Central memory CD4-positive, alpha-beta T cell (primary cell): Measurements from ENCODE around the gene DRC1.
"Not testable (repeated sequence)": the region's sequence is repeated elsewhere in the genome, so short reads cannot be mapped to it uniquely, and the experiment has no call there.

Experiments used
- DNase-seq: peaks from one replicate; pipeline ENCODE4 v3.0.0; 2022

Gene DRC1

DNA sequence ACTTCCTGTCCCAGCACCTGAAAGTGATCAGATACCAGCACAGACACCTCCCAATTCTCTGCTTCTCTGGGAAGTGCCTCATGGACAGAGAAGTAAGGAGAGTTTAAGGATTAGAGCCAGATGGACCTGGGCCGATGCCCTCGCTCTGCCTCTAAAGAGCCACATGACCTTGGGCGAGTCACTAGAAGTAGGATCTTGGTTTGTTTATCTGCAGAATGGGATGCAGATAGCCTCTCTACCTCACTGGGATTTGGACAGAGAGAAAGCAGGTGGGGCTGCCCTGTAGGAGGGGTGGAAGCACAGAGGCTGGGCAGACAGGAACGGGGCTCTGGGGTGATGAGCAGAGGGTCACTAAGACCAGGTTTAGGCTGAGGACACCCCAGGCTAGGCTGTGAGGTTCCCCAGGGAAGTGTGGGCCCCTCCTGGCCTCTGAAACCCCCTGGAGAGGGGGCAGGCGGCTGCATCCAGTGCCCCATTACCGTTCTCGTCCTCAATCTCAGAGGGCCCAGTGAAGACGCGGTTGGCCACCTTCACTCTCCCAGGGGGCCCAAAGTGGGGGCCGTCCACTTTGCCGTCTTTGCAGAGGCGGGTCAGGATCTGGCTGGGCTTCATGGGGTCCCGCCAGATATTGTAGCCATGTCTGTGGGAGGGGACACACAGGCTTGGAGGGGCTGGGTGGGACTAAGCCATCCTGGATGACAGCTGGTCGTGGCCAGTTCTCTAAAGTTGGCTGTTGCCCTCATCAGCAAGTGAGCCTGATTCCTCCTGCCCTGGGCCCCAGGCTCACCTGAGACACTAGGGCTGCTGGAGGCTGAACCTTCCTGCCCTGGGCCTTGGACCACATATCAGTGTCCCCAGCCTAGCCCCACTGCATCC is 62.9 kb downstream of the DRC1 start:
- no peak for DNase-seq

DNA sequence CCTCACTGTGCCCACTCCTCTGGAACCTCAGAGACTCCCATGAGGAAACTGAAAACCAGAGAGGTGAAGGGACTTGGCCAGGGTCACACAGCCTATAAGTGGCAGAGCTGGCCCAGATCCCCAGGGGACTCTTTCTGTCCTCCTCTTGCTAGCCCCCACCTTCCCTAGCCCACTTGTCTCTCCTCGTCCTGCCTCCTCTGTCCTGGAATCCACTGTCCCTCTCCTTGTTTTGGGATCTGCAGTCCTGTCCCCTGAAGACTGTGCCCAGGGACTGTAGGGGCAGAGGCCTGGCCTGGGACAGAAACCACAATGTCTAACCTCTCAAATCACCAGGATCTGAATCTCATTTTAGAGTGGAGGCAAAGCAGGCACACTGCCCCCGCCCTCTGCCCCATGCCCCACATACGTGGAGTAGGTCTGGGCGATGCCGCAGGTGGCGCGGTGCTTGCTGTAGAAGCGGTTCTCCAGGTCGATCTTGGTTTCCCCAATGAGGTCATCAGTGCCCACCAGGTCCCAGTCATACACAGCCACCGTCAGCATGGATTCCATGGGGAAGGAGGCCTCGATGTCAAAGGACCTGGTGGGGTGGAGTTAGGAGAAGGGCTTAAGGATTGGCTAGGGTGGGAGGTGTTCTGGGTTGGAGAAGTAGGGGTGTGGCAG is 63.7 kb downstream of the DRC1 start:
- DNase-seq = no peak

DNA sequence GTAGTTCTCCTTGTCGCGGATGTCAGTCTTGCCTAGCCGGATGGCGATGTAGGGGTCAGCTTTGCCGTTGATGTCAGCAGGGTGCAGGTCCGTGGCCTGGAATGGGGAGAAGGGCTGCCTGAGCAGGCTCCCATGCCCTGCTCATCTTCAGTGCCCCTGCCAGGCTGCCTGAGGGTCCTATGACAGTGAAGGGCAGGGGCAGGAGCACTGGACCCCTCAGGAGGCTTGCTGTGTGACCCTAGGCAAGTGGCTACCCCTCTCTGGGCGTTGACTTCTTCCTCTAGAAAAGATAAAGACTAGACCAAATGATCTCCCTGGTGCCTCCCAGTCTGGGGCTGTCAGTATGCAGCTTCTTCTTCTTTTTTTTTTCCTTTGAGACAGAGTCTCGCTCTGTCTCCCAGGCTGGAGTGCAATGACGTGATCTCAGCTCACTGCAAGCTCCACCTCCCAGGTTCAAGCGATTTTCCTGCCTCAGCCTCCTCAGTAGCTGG is 64.3 kb downstream of the DRC1 start:
- DNase-seq = no peak

DNA sequence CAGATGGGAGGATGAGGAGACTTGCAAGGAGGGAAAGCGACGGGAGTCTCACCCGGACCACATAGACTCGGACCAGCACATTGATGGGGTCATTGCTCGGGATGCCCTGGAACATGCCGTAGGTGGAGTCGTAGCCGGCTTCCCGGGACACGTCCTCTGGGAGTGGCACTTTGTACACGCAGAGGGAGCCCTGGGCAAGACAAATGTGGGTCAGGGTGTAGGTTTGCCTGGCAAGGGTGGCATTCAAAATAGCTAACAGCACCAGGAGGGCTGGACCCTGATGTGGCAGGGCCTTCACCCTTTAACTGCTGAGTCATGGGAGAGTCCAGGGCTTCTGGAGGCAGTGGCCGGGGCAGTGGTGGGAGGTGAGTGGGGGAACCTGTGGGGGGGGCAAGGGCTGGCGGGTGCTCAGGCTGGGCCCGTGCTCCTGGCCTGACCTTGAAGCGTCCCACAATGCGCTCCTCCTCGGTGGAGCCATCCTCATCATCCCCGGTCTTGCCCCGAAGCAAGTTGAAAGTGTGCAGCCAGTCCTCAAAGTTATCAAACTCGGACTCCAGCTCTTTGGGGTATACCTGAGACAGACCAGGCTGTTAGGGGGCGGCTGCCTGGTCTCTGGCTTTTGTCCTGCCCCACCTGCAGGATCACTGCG is 65.1 kb downstream of the DRC1 start:
- DNase-seq = no peak

- DNase-seq = not testable (repeated sequence)
Measured at GRCh38 chr2:26468544-26468943, 66.8 kb downstream of the DRC1 start.

DNA sequence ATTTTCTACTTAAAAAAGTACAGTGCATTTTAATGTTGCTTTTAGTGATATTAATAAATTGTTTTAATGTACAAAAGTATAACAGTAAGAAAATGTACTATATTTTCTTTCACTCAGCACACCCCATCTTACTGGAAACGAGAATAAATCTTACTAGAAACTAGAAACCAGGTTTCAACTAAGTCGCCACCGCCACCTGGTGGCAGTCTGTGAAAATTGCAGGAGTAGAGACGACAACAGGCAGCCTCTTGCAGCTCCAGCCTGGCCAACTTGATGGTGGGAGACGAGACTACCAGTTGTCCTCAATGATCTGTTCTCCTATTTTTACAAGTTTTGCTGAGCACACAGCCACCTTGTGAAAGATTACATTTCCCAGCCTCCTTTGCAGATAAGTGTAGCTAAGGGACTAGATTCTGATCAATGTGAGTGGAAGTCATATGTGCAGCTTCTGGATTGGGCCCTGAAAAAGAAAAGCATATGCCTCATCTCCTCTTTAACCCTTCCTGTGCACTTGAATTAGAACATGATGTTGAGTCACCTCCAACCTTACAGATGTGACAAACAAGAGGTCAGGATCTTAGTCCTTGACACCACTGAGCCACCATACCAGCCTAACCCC is 67.5 kb downstream of the DRC1 start:
- peak; percentile 15 for DNase-seq

GRCh38 chr2:26469955-26470354 is 68.2 kb downstream of the DRC1 start:
- no peak for DNase-seq

DNA sequence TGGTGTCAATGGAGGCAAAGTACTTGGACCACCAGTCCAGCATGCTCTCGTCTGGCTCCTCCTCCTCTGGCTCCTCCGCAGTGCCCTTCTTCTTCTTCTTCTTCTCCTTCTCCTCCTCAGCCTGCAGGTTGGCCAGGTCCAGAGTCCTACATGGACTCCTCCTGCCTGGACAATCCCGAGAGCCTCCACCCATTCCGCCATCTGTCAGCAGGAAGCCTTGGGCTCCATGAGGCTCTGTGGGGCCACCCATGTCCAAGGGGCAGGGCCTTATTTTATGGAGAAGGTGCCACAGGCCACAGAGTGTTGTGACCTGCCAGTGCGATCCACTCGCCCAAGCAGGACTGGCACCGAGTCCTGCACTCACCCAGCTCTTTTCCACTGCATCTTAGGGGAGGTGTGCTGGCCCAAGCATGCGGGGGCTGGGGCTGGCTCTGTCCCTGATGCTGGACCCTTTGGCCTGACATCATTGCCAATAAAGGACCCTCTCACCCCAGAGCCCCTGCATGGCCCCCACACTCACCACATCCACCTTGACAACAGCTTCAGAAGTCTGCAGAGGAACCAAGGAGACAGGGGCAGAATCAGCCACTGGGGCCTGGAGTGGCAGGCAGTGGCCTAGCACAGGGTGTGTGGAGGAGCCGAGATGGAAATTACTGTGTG is 69.0 kb downstream of the DRC1 start:
- DNase-seq = no peak

DNA sequence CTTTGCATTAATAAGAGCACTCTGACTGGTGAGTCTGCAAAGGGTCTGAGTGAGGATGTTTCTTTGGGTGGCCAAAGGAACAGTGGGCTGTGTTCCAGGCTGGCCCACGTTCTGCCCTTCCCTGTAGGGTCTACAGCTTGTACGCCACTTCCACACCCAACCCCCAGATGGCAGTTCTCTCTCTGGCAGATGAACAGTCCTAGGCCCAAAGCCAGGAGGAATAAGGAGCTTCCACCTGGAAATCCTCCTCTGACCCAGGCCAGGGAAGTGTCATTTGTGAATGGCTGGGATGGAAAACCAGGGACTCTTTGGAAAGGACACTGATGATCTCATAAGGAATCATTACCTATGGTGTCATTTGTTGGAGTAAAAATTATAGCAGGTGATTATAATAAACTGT is 69.6 kb downstream of the DRC1 start:
- DNase-seq = no peak

DNA sequence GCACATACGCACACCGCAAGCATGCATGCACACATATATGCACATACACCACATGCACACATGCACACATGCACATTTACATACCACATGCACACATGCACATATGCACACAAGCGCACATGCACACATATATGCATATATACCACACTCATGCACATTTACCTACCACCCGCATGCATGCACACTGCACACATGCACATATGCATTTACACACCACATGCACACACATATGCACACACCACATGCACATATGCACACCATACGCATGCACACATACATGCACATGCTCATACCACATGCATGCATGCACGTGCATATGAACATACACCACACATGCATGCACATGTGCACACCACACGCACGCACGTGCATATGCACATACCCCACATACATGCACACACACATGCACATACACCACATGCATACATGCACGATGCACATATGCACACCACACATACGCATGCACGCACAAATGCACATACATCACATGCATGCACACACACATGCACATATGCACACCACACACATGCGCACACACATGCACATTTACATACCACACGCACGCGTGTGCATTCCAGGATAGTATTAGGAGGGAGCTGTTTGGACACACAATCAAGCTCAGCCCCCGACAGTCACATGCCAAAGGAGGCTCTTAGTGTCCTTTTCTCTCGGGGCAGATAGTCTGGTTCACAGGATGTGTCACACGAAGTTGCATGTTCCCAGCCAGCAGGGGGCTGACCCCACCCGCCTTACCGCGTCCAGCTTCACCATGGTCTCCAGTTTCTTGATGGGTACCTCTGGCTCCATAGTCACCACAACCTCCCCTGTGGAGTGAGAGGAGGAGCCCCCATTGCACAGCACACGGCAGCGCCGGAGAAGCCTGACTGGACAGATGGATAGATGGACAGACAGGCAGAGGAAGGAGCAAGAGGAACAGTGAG is 70.3 kb downstream of the DRC1 start:
- DNase-seq = no peak

DNA sequence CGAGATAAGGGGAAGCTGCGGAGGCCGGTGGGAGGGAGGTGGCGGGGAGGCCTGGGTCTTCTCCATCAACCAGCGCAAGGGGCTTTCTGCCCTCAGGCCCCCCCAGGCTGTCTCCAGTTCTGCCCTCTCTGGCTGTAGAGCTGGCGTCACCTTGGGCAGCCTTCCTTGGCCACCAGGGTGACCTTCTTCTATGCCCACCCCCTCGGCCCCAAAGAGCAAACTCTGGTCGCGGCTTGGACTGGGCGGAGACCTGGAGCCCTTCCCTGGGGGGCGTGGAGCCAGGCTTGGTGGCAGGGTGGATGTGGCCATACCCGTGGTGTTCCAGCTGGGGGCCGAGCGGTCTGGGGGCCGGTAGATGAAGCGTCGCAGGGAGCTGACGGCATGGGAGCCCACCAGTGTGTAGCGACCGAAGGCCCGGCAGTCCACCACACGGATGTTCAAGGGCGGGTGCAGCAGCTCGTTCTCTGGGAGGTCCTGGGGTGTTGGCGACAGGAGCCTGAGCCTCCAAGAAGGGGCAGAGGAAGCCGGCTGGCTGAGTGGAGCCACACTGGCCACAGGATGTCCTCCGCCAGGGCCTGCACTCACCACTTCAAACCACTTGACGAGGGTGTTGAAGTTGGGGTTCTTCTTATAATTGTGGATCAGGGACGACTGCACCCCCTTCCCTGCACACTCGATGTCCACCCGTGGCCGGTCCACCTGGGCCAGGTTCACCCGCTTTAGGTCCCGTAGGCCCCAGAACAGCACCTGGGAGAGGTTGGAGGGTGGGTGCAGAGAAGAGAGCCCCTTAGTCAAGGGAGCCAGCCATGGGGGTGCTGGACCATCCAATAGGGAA is 71.3 kb downstream of the DRC1 start:
- DNase-seq = no peak

GRCh38 chr2:26473796-26474195 is 72.1 kb downstream of the DRC1 start:
- DNase-seq = no peak

- no peak for DNase-seq
Measured at GRCh38 chr2:26474261-26474785, 72.6 kb downstream of the DRC1 start.

- no peak for DNase-seq
Measured at GRCh38 chr2:26475037-26475436, 73.3 kb downstream of the DRC1 start.

DNA sequence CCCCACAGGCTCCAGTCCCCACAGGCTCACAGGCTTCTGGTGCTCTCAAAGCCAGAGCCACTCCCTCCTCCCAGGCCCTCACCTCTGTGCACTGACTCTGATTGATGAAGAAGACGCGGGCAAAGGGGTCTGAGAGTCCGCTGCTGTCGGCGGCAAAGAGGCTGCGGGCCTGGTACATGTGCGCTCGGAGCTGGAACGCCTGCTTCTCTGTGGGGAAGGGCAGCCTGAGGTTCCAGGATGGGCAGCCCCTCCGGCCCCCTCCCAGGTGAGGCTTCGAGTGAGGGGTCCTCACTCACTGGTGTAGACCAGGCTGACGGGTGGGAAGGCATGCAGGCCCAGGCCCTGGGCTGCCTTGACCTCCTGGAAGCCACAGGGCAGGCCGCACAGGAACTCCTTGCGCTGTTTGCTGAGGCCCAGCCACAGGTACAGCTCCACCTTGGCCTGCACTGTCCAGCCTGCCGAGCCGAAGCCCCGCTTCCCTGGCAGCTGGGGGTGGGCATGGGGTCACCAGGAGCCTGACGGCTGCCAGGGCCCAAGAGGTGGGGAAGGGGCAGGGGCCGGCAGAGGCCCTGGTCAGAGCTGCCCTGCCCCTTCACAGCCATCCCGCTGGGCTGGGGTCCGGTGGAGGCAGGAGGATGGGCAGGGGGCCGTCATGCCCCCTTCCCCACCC is 74.2 kb downstream of the DRC1 start:
- DNase-seq = no peak

- no peak for DNase-seq
Measured at GRCh38 chr2:26477126-26477910, 75.6 kb downstream of the DRC1 start.

DNA sequence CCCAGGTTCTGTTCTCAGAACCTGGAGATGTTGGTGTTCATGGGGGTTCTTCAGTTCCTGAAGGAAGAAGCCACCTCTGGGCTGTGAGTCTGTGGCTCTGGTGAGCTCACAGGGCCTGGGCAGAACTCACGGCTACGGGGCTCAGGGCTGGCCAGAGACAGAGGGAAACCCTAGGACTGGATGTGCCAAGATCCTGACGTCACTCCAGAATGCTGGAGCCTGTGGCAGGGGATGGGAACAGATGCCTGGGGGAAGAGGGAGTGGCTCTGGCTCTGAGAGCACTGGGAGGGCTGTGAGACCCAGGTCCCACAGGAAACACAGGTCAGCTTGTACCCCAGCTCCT is 76.2 kb downstream of the DRC1 start, which contains the start of gene OTOF:
Gene OTOF, minus strand, starts transcription at position 214 of the 343 bp plus-strand sequence.
- no peak for DNase-seq

DNA sequence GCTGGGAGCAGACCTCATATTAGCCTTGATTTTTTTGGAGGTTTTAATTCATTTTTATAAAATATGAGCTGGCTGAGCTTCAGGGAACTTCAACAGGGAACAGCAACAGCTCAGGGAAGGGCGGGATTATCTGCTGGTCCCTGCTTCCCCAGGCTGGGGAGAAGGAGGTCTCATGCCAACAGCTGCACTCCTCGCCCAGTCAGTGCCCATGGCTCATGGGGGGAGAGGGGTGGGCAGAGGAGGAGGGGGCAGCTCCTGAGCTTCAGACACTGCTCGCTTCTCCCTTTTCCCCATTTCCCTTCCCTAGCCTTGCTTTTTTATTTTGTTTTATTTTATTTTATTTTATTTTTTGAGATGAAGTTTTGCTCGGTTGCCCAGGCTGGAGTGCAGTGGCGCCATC is 76.6 kb downstream of the DRC1 start:
- no peak for DNase-seq
